Globus pallidus (tissue), 1 donor: Measurements from ENCODE around the gene PEBP1.

Experiments
- DNase-seq: peaks from one replicate; pipeline ENCODE4 v3.0.0-alpha.2; 2015; ENCODE audit warnings: low spot score

The PEBP1 gene

DNA sequence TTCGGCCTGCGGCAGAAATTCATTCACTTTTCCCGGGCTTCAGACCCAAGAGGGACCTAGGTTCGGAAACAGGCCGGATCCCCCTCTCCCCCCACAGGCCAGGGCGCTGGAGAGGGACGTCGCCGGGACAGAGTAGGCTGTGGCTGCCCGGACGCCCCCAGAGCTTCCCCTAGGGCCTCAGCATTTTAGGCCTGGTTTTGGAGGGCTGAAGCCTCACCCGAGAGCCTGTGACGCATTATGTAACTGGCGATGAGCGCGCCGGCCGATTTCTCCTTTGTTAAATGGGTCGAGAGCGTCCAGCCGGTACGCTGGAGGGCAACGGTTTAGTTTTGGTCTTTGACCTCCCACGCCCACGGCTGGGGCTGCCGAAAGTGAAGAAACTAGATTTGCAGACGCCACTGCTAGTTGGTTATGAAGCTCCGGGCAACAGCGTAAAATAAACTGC is 657 bp downstream of the PEBP1 start:
- no peak for DNase-seq

DNA sequence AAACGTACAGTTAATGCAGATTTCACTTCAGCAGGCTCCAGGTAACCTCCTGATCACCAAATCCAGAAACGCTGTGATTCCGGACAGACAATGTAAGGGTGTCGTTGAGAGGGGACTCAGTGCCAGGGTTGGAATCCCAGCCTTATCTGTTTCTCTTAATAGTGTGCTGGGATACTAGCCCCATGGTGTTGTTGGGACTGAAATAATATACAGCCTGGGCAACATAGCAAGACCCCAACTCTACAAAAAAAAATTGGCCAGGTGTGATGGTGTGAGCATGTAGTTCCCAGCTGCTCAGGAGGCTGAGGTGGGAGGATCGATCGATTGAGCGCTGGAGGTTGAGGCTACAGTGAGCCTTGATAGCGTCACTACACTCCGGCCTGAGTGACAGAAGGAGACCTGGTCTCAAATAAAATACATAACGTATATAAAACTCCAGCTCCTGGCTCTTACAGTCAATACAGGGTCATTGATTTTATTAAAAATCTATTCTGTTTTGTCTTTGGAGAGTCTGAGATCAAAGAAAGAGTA is 1.3 kb downstream of the PEBP1 start:
- DNase-seq: no peak

GRCh38 chr12:118140825-118141224 is 4.9 kb downstream of the PEBP1 start:
- no peak for DNase-seq

DNA sequence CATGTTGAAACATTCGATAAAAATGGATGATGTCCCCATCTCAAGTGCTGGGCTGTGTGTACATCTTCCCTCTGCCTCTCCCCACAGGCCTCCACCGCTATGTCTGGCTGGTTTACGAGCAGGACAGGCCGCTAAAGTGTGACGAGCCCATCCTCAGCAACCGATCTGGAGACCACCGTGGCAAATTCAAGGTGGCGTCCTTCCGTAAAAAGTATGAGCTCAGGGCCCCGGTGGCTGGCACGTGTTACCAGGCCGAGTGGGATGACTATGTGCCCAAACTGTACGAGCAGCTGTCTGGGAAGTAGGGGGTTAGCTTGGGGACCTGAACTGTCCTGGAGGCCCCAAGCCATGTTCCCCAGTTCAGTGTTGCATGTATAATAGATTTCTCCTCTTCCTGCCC is 8.6 kb downstream of the PEBP1 start:
- DNase-seq: no peak

DNA sequence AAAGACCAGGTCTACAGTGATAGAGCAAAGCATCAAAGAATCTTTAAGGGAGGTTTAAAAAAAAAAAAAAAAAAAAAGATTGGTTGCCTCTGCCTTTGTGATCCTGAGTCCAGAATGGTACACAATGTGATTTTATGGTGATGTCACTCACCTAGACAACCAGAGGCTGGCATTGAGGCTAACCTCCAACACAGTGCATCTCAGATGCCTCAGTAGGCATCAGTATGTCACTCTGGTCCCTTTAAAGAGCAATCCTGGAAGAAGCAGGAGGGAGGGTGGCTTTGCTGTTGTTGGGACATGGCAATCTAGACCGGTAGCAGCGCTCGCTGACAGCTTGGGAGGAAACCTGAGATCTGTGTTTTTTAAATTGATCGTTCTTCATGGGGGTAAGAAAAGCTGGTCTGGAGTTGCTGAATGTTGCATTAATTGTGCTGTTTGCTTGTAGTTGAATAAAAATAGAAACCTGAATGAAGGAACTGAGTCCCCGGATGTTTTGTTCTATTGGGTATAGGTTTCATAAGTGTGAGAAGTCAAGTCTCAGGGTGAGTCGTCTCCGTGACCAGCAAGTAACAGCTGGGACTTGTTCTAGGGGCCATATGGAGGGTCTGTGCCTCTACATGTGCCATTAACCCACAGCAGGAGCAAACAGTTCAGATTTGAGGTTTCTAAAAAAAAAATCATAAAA is 9.3 kb downstream of the PEBP1 start:
- no peak for DNase-seq

- DNase-seq: no peak
Measured at GRCh38 chr12:118145798-118146156, 9.9 kb downstream of the PEBP1 start.

GRCh38 chr12:118148287-118148686 is 12.4 kb downstream of the PEBP1 start:
- DNase-seq: no peak

- DNase-seq: no peak
Measured at GRCh38 chr12:118150625-118151024, 14.7 kb downstream of the PEBP1 start.

DNA sequence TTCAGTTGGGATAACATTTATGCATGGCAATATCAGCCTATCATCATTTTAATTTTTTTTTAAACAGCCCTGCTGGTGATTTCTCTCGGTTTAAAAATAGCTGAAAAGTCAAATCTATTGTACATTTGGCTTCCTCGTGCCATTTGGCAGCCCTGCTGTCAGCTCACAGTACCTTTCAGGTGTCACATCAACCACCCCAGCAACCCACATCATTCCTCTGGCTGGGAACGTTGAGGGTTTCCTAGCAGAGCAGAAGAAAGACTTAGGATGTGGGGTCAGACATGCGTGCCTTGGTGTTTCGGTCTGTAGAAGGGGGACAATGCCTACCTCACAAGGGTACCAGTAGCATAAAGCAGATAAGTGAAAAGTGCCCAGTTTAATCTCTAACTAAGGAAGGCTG is 15.8 kb downstream of the PEBP1 start:
- no peak for DNase-seq

- peak; percentile 74 for DNase-seq
Measured at GRCh38 chr12:118160536-118160935, 24.6 kb downstream of the PEBP1 start.

- DNase-seq: no peak
Measured at GRCh38 chr12:118164798-118165486, 29.0 kb downstream of the PEBP1 start.

GRCh38 chr12:118166946-118167345 is 31.0 kb downstream of the PEBP1 start:
- DNase-seq: no peak

DNA sequence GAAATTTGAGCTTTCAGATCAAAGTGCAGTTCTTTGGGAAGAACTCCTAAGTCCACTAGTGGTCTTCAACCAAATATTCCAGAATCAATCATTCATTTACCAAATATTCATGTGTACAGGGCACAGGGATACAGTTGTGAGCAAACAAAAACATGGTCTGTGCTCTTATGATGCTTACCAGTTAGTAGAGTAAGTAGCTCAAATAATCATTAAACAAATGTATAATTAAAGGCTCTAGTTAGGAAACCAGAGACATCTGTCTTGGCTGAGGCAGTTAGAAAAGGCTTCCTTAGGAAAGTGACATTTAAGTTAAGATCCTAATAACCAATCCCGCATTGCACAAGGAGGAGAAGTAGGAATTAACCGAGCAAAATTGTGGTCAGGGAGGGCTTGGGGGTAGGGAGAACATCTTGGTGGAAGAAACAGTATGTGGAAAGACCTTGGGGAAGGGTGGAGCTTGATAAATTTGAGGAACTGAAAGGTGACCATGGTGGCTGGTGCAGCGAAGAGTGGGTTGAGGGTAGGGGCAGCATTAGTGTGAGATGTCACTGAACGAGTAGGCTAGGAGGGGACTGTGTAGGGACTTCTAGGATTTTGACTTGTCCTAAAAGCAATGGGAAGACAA is 40.0 kb downstream of the PEBP1 start:
- no peak for DNase-seq

DNA sequence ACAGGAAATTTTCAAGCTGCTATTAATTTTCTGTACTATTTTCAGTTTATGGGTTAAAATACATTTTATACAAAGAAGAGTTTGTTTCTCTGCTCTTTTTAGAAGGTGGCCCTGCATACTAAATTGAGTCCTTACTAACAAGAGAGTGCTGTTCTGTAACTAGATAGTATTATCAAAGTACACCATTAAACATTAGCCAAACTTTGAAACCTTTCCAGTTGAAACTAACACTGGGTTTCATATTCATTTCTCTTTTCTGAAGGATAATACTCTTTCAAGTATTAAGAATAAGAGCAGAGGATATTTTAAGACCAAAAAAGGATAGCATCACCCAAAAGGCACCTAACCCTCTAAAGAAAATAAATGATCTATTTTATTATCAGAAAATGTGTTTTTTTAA is 47.2 kb downstream of the PEBP1 start:
- no peak for DNase-seq

- no peak for DNase-seq
Measured at GRCh38 chr12:118183711-118184110, 47.8 kb downstream of the PEBP1 start.

DNA sequence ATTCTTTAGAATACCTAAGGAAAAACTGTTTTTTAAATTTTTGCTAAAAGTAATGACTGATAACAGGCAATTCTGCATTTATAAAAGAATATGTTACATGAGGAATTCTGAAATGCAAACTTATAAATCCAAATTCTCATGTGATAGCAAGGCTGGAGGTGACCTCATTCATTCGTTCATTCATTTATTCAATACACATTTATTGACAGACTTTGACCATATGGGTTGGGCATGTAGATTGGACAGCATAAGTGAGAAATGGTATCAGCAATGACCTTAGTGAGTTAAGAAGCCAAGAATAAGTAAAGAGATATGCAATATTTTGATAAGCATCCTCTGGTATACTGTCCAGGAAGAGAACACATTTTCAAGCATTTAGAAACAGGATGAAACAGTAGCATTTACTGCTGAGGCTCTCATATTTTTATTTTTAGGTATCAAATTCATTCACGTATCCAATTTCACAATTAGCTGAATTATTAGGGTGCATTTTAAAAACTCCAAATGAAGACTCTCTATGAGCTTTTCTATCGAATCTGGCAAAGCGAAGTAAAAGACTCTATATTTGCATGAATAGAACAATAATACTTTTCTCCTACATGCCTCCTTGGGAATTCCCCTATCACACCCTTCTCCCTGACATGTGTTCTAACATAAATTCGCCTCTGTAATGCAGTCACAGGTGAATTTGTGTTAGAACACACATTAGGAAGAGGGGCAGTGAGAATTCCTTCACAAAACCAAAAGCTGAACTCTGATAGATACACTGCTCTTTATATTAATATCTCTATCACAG is 49.9 kb downstream of the PEBP1 start:
- DNase-seq: no peak

DNA sequence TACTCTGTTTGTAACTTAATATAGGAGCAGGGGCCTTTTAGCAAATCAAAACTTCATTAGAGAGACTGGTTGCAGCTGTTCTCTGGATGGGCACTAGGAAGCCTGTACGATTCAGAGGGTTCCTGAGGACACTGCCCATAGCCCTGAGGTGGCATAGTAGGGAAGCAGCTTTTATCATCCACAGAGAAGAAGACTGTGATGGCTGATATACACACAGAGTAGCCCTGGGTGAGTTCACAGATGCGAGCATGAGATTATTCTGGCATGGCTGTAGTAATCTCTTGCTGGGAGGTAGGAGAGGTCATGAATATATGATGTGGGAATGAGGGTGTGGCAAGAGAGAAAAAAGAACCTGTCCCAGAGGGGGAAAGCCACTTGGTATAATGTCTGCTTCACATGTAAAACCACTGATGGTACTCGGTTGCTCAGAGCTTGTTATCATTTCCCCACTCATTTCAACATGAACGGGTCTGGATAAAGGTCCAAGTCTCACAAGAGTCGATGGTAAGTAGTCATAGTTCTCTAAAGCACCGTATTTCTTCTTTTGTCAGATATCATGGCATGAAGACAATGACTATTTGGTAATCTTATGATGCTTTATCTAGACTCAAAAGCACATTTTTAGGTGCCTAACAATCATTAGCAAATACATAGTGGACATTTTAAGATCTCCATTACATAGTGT is 52.0 kb downstream of the PEBP1 start:
- peak; percentile 38 for DNase-seq

DNA sequence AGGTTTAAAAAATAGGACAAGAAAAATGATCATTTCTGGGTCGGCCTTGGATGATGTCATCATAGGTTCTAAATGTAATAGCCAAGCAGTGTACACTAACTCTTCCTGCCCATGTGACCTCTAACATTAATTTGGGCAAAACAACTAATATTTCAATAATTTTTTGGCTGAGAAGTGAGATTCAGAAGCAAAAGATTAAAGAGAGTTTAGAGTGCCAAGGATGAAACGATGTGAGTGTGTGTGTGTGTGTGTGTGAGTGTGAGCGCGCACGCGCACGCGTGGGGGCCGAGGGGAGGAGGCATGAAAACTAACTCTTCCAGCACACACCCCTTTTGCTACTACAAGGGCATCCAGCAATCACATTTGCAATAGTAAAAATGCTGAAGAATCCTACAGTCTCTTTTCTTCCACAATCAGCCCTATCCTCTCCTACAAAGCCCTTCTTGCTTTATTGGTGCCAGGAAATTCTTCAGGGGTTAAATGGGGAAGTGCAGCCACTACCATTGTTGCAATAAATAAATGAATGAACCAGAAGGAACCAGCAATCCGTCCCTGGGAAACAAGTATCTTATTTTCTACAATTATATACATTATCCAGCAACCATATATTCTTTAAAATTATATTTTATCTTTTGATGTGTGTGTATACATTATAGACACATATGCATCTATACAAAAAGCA is 52.9 kb downstream of the PEBP1 start:
- DNase-seq: peak; percentile 78

DNA sequence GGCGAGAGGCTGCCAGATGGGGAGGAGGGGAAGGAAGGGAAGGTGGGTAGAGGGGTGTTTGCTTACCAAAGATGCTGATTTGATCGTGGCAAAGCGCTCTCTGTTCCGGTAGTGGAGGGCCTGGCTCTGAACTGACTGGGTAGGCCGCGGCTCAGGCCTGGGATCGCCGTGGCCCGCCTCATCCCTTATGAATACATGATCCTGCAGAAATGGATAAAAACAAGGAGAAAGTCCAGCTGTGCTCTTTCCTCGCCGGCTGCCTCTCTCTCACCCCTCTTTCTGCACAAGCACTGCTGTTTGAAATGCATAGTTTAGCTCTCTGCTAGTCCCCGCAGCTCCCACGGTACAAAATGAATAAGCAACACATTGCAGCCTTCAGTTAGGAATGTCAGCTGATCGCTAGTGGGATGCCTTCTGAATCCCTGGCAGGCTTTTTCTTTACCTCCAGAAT is 53.8 kb downstream of the PEBP1 start:
- DNase-seq: peak; percentile 81

GRCh38 chr12:118190266-118190665 is 54.3 kb downstream of the PEBP1 start:
- peak; percentile 83 for DNase-seq

GRCh38 chr12:118193477-118193876 is 57.6 kb downstream of the PEBP1 start:
- no peak for DNase-seq
